Endothelial cell (in vitro differentiated cells): ENCODE data around the gene STX3. TPM values are rescaled to one million over a fixed set of nuclear protein-coding genes. Genes with fewer than 3 reads are reported as not detected.

ENCODE experiments used
- DNase-seq: peaks from one replicate; pipeline ENCODE4 v3.0.0; 2021; ENCODE audit warnings: low spot score
- H3K27ac Mint-ChIP-seq: one replicate; pipeline ENCODE4 v1.8.0; 2021; ENCODE audit warnings: mixed read lengths, inconsistent platforms; ENCODE audit not compliant: unreplicated experiment
- H3K27me3 Mint-ChIP-seq: one replicate; pipeline ENCODE4 v1.8.0; 2021; ENCODE audit warnings: mild to moderate bottlenecking, moderate library complexity, mixed read lengths, inconsistent platforms; ENCODE audit not compliant: unreplicated experiment
- H3K36me3 Mint-ChIP-seq: one replicate; pipeline ENCODE4 v1.8.0; 2021; ENCODE audit warnings: mild to moderate bottlenecking, low read depth, mixed read lengths, inconsistent platforms; ENCODE audit not compliant: unreplicated experiment
- H3K4me1 Mint-ChIP-seq: one replicate; pipeline ENCODE4 v1.8.0; 2021; ENCODE audit warnings: mild to moderate bottlenecking, mixed read lengths, inconsistent platforms; ENCODE audit not compliant: unreplicated experiment
- H3K4me3 Mint-ChIP-seq: one replicate; pipeline ENCODE4 v1.8.0; 2021; ENCODE audit warnings: mild to moderate bottlenecking, mixed read lengths, inconsistent platforms; ENCODE audit not compliant: unreplicated experiment
- H3K9me3 Mint-ChIP-seq: one replicate; pipeline ENCODE4 v1.8.0; 2021; ENCODE audit warnings: mixed read lengths, inconsistent platforms; ENCODE audit not compliant: unreplicated experiment
- CTCF ChIP-seq: fragments of 200-600 bp; sonication (generic); IDR thresholded peaks from one replicate; pipeline ENCODE4 v1.5.0; 2021; ENCODE audit warnings: antibody characterized with exemption; ENCODE audit not compliant: unreplicated experiment
- long read RNA-seq: library from polyadenylated mRNA; unstranded; transcript quantifications from one replicate; pipeline ENCODE4 v2.0.0, GENCODE V29; 2020; ENCODE audit not compliant: unreplicated experiment
- total RNA-seq: library from RNA; stranded (reverse); fragmentation: NEBNext Ultra II Directional; extraction: Animal tissue kit (Norgen Biotek cat#: 25700); gene quantifications from one replicate; pipeline ENCODE4 v1.2.1, GENCODE V29; 2021; ENCODE audit not compliant: unreplicated experiment

The STX3 gene
- 140 TPM for total RNA-seq
- long read RNA-seq, transcript STX3-201 (11 exons, 3,299 nt) = major isoform, 33 of 52 reads
- long read RNA-seq, transcript STX3-203 (10 exons, 1,571 nt) = minor isoform, 7 of 52 reads
- long read RNA-seq, partial matches to known transcripts = 6 of 52 reads
- long read RNA-seq, other reads (novel, unspliced or antisense) = 5 of 52 reads

- TF ChIP-seq CTCF = no peak
- H3K36me3 Mint-ChIP-seq = peaks cover 26% of the 10 kb centered on the region
- peak within 1 kb of the TSS; percentile 95 for H3K27ac Mint-ChIP-seq
These were observed at the start of gene STX3 for GRCh38 chr11:59754859-59755700. TSS of gene STX3 (plus strand) at chr11:59755376. CDS start at chr11:59755606, 230 bp downstream.

GRCh38 chr11:59706518-59707285 is 48.5 kb upstream of the STX3 start:
- DNase-seq = peak; percentile 36
- no peak for TF ChIP-seq CTCF
- Mint-ChIP-seq H3K4me3 (no peak overlapping the region), H3K36me3 (no peaks in the 10 kb centered on the region), H3K27me3 (no peaks in the 10 kb centered on the region), H3K4me1 (peaks cover 13% of the 10 kb centered on the region), H3K27ac (peak overlapping the region; percentile 73), H3K9me3 (no peaks in the 10 kb centered on the region)

More at GRCh38 chr11:59754859-59755700, at the start of gene STX3:
- peak within 1 kb of the TSS; percentile 98 for H3K4me3 Mint-ChIP-seq
- H3K9me3 Mint-ChIP-seq = no peaks in the 10 kb centered on the region
- H3K4me1 Mint-ChIP-seq = peaks cover 45% of the 10 kb centered on the region
- H3K27me3 Mint-ChIP-seq = peaks cover 16% of the 10 kb centered on the region
- DNase-seq = peak; percentile 72

GRCh38 chr11:59707371-59707770 is 47.8 kb upstream of the STX3 start:
- no peak for TF ChIP-seq CTCF
- Mint-ChIP-seq H3K27me3 (no peaks in the 10 kb centered on the region), H3K4me1 (peaks cover 13% of the 10 kb centered on the region), H3K36me3 (no peaks in the 10 kb centered on the region), H3K27ac (peak overlapping the region; percentile 73), H3K9me3 (no peaks in the 10 kb centered on the region), H3K4me3 (no peak overlapping the region)
- no peak for DNase-seq

- no peak overlapping the region for H3K27ac Mint-ChIP-seq
- no peaks in the 10 kb centered on the region for H3K36me3 Mint-ChIP-seq
- no peak for TF ChIP-seq CTCF
- H3K4me1 Mint-ChIP-seq = peaks cover 13% of the 10 kb centered on the region
- no peaks in the 10 kb centered on the region for H3K27me3 Mint-ChIP-seq
- no peak overlapping the region for H3K4me3 Mint-ChIP-seq
- H3K9me3 Mint-ChIP-seq = no peaks in the 10 kb centered on the region
- no peak for DNase-seq
These were observed 46.6 kb upstream of the STX3 start for GRCh38 chr11:59708537-59708936.
